A673 (cell line): ENCODE data around the gene TOB2.

Experiments
- CTCF ChIP-seq: fragments of 300-800, 200-600 bp; sonication (generic); conservative IDR thresholded peaks from 2 replicates; pipeline ENCODE4 v1.5.1; 2017; ENCODE audit warnings: low read depth, mild to moderate bottlenecking, antibody characterized with exemption, low read length, moderate library complexity, mixed read lengths
- EZH2 ChIP-seq: fragments of 200-600 bp; sonication (generic); IDR thresholded peaks from 2 replicates; pipeline ENCODE4 v1.6.1; 2017; ENCODE audit warnings: borderline replicate concordance, low read depth, mild to moderate bottlenecking, mixed read lengths, antibody characterized with exemption, low read length; ENCODE audit not compliant: poor library complexity, severe bottlenecking

GRCh38 chr22:41461901-41462300 is 15.3 kb upstream of the TOB2 start:
- TF ChIP-seq CTCF (no peak), EZH2 (no peak)
